Stomach (tissue), 4 donors: ENCODE measurements around the gene CTNNA3.

Experiments used
- EP300 ChIP-seq: sonication (generic); formaldehyde crosslinking; IDR thresholded peaks from one replicate; pipeline ENCODE4 v1.6.1; 2017; ENCODE audit warnings: antibody characterized with exemption
- POLR2A ChIP-seq, 4 donors: fragments of 450-650 bp; IDR thresholded peaks; one replicate each; pipeline ENCODE4 v1.6.1; 2016; ENCODE audit warnings: antibody characterized with exemption in 4 of 4, control low read depth in 2 of 4, mild to moderate bottlenecking in 1 of 4, moderate library complexity in 1 of 4
- TF ChIP-seq, protein P1 (sequence below), 7 experiments: fragments of 450-650 bp in 4 of 7; fragments of 200-600 bp in 3 of 7; sonication (generic) in 3 of 7; IDR thresholded peaks; one replicate each; pipeline ENCODE4 v1.5.1; 2016 to 2019; ENCODE audit warnings: antibody characterized with exemption in 7 of 7, control low read depth in 2 of 7, mild to moderate bottlenecking in 1 of 7

GRCh38 chr10:67696029-67696428, at the start of gene CTNNA3:
- TF ChIP-seq, protein P1, sequence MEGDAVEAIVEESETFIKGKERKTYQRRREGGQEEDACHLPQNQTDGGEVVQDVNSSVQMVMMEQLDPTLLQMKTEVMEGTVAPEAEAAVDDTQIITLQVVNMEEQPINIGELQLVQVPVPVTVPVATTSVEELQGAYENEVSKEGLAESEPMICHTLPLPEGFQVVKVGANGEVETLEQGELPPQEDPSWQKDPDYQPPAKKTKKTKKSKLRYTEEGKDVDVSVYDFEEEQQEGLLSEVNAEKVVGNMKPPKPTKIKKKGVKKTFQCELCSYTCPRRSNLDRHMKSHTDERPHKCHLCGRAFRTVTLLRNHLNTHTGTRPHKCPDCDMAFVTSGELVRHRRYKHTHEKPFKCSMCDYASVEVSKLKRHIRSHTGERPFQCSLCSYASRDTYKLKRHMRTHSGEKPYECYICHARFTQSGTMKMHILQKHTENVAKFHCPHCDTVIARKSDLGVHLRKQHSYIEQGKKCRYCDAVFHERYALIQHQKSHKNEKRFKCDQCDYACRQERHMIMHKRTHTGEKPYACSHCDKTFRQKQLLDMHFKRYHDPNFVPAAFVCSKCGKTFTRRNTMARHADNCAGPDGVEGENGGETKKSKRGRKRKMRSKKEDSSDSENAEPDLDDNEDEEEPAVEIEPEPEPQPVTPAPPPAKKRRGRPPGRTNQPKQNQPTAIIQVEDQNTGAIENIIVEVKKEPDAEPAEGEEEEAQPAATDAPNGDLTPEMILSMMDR (IDR thresholded peaks at IDR 0.05) = no peak
- no peak for TF ChIP-seq POLR2A (IDR thresholded peaks at IDR 0.05)
- no peak for TF ChIP-seq EP300
